Measurements from ENCODE around the gene SOCS1. TPM values are rescaled to one million over a fixed set of nuclear protein-coding genes. Genes with fewer than 3 reads are reported as not detected.

The SOCS1 gene
- total RNA-seq, 2 experiments from 2014 or later = 71.3 to 71.4 TPM

DNA sequence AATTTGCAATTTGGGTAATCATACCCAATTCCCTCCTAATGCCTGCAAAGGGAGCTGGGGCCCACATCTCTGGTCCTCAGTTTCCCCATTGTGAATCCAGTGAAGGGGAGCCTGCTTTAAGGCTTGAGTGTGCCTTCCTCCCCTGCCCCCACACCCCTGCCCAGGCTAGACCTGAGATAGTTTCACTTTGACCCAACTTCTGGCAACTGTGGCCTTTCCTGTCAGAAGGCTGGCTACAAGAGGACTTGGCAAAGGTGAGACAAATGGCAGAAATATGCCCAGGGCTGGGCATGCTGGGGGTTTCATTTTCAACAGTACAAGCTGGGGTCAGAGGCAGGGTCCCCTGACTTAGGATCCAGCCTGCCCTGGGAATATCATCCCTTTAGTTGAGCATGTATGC, 10.0 kb downstream of the SOCS1 start:
- H3K9me3 Mint-ChIP-seq = no peaks in the 10 kb centered on the region
- intact Hi-C loops (cut with DNase I, micrococcal nuclease) = no loop called here
- DNase-seq = no peak
- H3K9me3 ChIP-seq (ENCODE audit: control insufficient read depth in 1 of 2, insufficient read depth in 1 of 2, low read length in 2 of 2) = no peaks in the 10 kb centered on the region
- no peaks in the 10 kb centered on the region for H3K36me3 ChIP-seq (ENCODE audit: insufficient read depth, low read length)
- H3K27me3 ChIP-seq (ENCODE audit: control insufficient read depth in 1 of 2, insufficient read depth in 2 of 2, low read length in 2 of 2) = no peaks in the 10 kb centered on the region
- no peak overlapping the region for H3K27ac Mint-ChIP-seq
- TF ChIP-seq, protein P1, sequence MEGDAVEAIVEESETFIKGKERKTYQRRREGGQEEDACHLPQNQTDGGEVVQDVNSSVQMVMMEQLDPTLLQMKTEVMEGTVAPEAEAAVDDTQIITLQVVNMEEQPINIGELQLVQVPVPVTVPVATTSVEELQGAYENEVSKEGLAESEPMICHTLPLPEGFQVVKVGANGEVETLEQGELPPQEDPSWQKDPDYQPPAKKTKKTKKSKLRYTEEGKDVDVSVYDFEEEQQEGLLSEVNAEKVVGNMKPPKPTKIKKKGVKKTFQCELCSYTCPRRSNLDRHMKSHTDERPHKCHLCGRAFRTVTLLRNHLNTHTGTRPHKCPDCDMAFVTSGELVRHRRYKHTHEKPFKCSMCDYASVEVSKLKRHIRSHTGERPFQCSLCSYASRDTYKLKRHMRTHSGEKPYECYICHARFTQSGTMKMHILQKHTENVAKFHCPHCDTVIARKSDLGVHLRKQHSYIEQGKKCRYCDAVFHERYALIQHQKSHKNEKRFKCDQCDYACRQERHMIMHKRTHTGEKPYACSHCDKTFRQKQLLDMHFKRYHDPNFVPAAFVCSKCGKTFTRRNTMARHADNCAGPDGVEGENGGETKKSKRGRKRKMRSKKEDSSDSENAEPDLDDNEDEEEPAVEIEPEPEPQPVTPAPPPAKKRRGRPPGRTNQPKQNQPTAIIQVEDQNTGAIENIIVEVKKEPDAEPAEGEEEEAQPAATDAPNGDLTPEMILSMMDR (IDR thresholded peaks at IDR 0.05) = no peak
- no peaks in the 10 kb centered on the region for H3K27me3 Mint-ChIP-seq
- ChIA-PET CTCF (interaction anchor here (1.1 kb wide), 1 partner anchor 8 kb away, joined by 3 read pairs; no protein-coding TSS in a partner anchor), POLR2A (interaction anchor here (0.6 to 3.0 kb wide), 4 partner anchors 8 to 21 kb away, joined by 3 to 17 read pairs (median 4); partner anchors contain the start of gene SOCS1)
- H3K36me3 Mint-ChIP-seq (ENCODE audit: low read depth) = no peaks in the 10 kb centered on the region
- H3K4me3 ChIP-seq (ENCODE audit: low read length) = no peak overlapping the region
- no peak for ATAC-seq (ENCODE audit: poor library complexity)
- no peak overlapping the region for H3K27ac ChIP-seq (ENCODE audit: low read depth in 1 of 2, low read length in 2 of 2)
- peaks cover 8% of the 10 kb centered on the region for H3K4me1 Mint-ChIP-seq (ENCODE audit: low read depth)
- H3K4me1 ChIP-seq (ENCODE audit: insufficient read depth, low read length) = peaks cover 4% of the 10 kb centered on the region
- H3K4me3 Mint-ChIP-seq = no peak overlapping the region

DNA sequence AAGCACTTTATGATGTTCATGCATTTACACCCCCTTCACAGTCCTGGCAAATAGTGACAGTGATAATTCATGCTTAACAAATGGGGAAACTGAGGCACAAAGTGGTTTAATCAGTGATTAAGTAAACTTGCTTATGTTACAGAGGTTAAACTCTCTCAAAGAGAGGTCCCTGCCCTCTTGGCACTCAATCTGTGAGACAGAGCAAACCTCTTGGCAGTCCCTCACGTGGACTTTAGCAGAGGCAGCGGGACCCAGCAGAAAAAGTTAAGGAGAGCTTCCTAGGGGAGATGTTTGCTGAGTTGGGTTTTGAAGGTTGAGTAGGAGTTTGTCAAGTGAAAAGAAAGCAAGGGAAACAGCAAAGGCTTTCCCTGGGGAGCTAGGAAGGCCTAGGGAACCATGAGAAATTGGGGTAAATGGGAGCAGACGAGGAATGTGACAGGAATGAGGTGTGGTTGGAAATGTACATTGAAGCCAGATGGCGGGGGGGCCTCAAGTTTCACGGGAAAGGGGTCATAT, 10.7 kb downstream of the SOCS1 start:
- peaks cover 11% of the 10 kb centered on the region for H3K4me1 ChIP-seq (ENCODE audit: insufficient read depth, low read length)
- intact Hi-C loops (cut with DNase I, micrococcal nuclease) = no loop called here
- TF ChIP-seq, protein P1 (IDR thresholded peaks at IDR 0.05) = no peak
- Mint-ChIP-seq H3K36me3 (ENCODE audit: low read depth) (no peaks in the 10 kb centered on the region), H3K9me3 (no peaks in the 10 kb centered on the region), H3K27me3 (no peaks in the 10 kb centered on the region), H3K27ac (no peak overlapping the region), H3K4me1 (ENCODE audit: low read depth) (peaks cover 9% of the 10 kb centered on the region), H3K4me3 (no peak overlapping the region)
- ATAC-seq (ENCODE audit: poor library complexity) (no peak), DNase-seq (no peak)
- H3K27ac ChIP-seq (ENCODE audit: low read depth in 1 of 2, low read length in 2 of 2) = no peak overlapping the region
- no peaks in the 10 kb centered on the region for H3K9me3 ChIP-seq (ENCODE audit: control insufficient read depth in 1 of 2, insufficient read depth in 1 of 2, low read length in 2 of 2)
- POLR2A ChIA-PET = interaction anchor here (0.9 to 3.0 kb wide), 3 partner anchors 9 to 12 kb away, joined by 3 to 17 read pairs (median 4); partner anchors contain the start of gene SOCS1
- no peaks in the 10 kb centered on the region for H3K27me3 ChIP-seq (ENCODE audit: control insufficient read depth in 1 of 2, insufficient read depth in 2 of 2, low read length in 2 of 2)
- H3K36me3 ChIP-seq (ENCODE audit: insufficient read depth, low read length) = no peaks in the 10 kb centered on the region
- H3K4me3 ChIP-seq (ENCODE audit: low read length) = no peak overlapping the region
- CTCF ChIA-PET = interaction anchor here (1.1 kb wide), 1 partner anchor 9 kb away, joined by 3 read pairs; no protein-coding TSS in a partner anchor

DNA sequence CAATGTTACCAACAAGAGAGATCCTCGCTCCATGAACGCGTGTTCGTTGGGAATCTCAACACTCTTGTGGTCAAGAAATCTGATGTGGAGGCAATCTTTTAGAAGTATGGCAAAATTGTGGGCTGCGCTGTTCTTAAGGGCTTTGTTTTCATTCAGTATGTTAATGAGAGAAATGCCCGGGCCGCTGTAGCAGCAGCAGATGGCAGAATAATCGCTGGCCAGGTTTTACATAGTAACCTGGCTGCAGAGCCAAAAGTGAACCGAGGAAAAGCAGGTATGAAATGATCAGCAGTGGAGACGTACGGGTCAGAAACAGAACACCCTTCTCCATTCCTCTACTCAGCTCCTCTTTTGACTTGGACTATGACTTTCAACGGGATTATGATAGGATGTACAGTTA, 13.3 kb downstream of the SOCS1 start:
- intact Hi-C loops (cut with DNase I, micrococcal nuclease) = no loop called here
- H3K36me3 Mint-ChIP-seq (ENCODE audit: low read depth) = no peaks in the 10 kb centered on the region
- no peak for ATAC-seq (ENCODE audit: poor library complexity)

More for the DNA sequence above, 13.3 kb downstream of the SOCS1 start:
- peaks cover 13% of the 10 kb centered on the region for H3K4me1 Mint-ChIP-seq (ENCODE audit: low read depth)
- H3K27ac ChIP-seq (ENCODE audit: low read depth in 1 of 2, low read length in 2 of 2) = no peak overlapping the region
- ChIA-PET POLR2A (interaction anchor here (1.1 kb wide), 1 partner anchor 24 kb away, joined by 3 read pairs; no protein-coding TSS in a partner anchor), CTCF (no interaction called here)
- no peaks in the 10 kb centered on the region for H3K9me3 Mint-ChIP-seq
- no peak overlapping the region for H3K4me3 ChIP-seq (ENCODE audit: low read length)
- DNase-seq = no peak
- H3K27ac Mint-ChIP-seq = no peak overlapping the region
- no peaks in the 10 kb centered on the region for H3K27me3 ChIP-seq (ENCODE audit: control insufficient read depth in 1 of 2, insufficient read depth in 2 of 2, low read length in 2 of 2)
- no peaks in the 10 kb centered on the region for H3K9me3 ChIP-seq (ENCODE audit: control insufficient read depth in 1 of 2, insufficient read depth in 1 of 2, low read length in 2 of 2)
- no peaks in the 10 kb centered on the region for H3K27me3 Mint-ChIP-seq
- no peak overlapping the region for H3K4me3 Mint-ChIP-seq
- TF ChIP-seq, protein P1 (IDR thresholded peaks at IDR 0.05) = no peak
- no peaks in the 10 kb centered on the region for H3K36me3 ChIP-seq (ENCODE audit: insufficient read depth, low read length)
- H3K4me1 ChIP-seq (ENCODE audit: insufficient read depth, low read length) = peaks cover 19% of the 10 kb centered on the region

All from CD4-positive, alpha-beta T cell (primary cell).